Measurements from ENCODE around the gene PTPRD. TPM values are rescaled to one million over a fixed set of nuclear protein-coding genes. Genes with fewer than 3 reads are reported as not detected.

The PTPRD gene
- total and polyA plus RNA-seq, 10 donors: 0.08 to 11.7 (median 2.9) TPM

DNA sequence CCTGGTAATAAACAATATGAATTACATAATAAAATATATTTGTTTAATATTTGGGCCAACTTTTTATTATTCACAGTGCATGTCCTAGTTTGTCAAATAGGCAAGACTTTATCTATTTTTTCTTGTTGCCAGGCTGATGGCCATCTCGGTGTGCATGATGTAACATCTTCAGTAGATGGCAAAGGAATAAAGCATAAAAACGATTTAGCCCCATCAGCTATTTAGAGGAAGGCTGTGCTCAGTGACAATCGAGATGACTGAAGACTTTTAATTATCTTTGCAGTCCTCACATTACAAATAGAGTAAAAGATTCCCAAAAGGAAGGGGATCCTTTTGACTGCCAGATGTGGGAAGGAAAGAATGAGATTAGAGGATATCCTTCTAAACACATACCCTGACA is 358.5 kb downstream of the PTPRD start:
- no peak for TF ChIP-seq POLR2AphosphoS5 (IDR thresholded peaks at IDR 0.05)
- TF ChIP-seq, protein P1, sequence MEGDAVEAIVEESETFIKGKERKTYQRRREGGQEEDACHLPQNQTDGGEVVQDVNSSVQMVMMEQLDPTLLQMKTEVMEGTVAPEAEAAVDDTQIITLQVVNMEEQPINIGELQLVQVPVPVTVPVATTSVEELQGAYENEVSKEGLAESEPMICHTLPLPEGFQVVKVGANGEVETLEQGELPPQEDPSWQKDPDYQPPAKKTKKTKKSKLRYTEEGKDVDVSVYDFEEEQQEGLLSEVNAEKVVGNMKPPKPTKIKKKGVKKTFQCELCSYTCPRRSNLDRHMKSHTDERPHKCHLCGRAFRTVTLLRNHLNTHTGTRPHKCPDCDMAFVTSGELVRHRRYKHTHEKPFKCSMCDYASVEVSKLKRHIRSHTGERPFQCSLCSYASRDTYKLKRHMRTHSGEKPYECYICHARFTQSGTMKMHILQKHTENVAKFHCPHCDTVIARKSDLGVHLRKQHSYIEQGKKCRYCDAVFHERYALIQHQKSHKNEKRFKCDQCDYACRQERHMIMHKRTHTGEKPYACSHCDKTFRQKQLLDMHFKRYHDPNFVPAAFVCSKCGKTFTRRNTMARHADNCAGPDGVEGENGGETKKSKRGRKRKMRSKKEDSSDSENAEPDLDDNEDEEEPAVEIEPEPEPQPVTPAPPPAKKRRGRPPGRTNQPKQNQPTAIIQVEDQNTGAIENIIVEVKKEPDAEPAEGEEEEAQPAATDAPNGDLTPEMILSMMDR (IDR thresholded peaks at IDR 0.05 in 8 of 11, conservative IDR thresholded peaks at IDR 0.05 in 3 of 11): no peak
- no peak for TF ChIP-seq POLR2A (IDR thresholded peaks at IDR 0.05)
- Histone ChIP-seq H3K9me3 (no peaks in the 10 kb centered on the region), H3K27ac (no peak overlapping the region), H3K36me3 (no peaks in the 10 kb centered on the region), H3K27me3 (replicated peaks in 1 of 7) (no peaks in the 10 kb centered on the region), H3K4me1 (no peaks in the 10 kb centered on the region), H3K4me3 (no peak overlapping the region)
- 36 to 68% (median 52%) methylated on average over 3 of the region's 3 CpGs for WGBS, 5 donors
- intact Hi-C loops (cut with DNase I; ENCODE audit: low total_unique reads): no loop called here
- DNase-seq: no peak

DNA sequence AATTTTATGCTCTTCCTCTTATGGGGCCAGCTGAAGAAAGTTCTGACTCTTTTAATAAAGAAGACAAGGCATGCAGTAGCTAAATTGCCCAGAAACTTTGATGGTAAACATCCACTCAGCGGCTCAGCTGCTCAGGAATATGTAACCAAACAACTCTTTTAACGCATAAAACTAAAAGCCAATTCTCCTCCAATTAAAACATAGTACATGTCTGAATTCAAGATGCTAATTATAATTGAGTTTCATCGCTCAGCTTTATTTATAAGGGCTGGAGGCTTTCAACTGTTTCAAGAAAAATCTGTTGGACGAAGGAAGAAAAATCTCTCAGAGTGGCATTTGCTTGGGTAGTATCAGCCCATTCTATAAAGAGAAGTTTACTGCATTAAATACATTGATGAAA is 359.5 kb downstream of the PTPRD start:
- Histone ChIP-seq H3K27ac (no peak overlapping the region), H3K36me3 (no peaks in the 10 kb centered on the region), H3K4me3 (no peak overlapping the region), H3K27me3 (replicated peaks in 1 of 7) (no peaks in the 10 kb centered on the region), H3K4me1 (no peaks in the 10 kb centered on the region), H3K9me3 (no peaks in the 10 kb centered on the region)
- no peak for DNase-seq
- intact Hi-C loops (cut with DNase I; ENCODE audit: low total_unique reads): no loop called here
- TF ChIP-seq POLR2A (IDR thresholded peaks at IDR 0.05) (no peak), POLR2AphosphoS5 (IDR thresholded peaks at IDR 0.05) (no peak)
- TF ChIP-seq, protein P1 (IDR thresholded peaks at IDR 0.05 in 8 of 11, conservative IDR thresholded peaks at IDR 0.05 in 3 of 11): no peak
- WGBS, 5 donors: 85 to 94% (median 87%) methylated on average over 4 of the region's 4 CpGs

DNA sequence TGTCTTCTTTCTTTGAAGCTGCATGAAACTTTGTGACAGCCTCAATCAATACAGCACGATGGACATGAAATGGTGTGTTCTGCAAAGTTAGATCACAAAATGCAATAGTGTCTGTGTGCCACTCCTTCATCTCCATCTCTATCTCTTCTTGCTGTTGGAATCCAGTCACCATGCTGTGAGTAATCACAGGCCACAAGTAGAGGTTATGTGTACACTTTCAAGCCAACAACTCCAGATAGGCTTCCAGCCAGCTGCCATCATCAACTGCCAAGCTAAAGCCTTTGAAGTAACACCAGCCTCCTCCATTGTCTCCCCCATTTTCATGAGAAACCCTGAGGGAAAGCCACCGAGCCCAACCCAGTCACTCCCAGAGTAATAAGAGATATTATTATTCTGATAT is 360.6 kb downstream of the PTPRD start:
- WGBS, 5 donors: 80 to 97% (median 91%) methylated on average over 2 of the region's 2 CpGs
- H3K4me1 ChIP-seq: no peaks in the 10 kb centered on the region
- TF ChIP-seq POLR2AphosphoS5 (IDR thresholded peaks at IDR 0.05): no peak
- no peak for TF ChIP-seq POLR2A (IDR thresholded peaks at IDR 0.05)
- TF ChIP-seq, protein P1 (IDR thresholded peaks at IDR 0.05 in 8 of 11, conservative IDR thresholded peaks at IDR 0.05 in 3 of 11): no peak
- DNase-seq: no peak
- no peak overlapping the region for H3K27ac ChIP-seq
- H3K27me3 ChIP-seq (replicated peaks in 1 of 7): no peaks in the 10 kb centered on the region
- intact Hi-C loops (cut with DNase I; ENCODE audit: low total_unique reads): no loop called here
- H3K36me3 ChIP-seq: no peaks in the 10 kb centered on the region
- no peak overlapping the region for H3K4me3 ChIP-seq
- peaks cover 0 to 3% (median 0%) of the 10 kb centered on the region in 8 donors for H3K9me3 ChIP-seq

DNA sequence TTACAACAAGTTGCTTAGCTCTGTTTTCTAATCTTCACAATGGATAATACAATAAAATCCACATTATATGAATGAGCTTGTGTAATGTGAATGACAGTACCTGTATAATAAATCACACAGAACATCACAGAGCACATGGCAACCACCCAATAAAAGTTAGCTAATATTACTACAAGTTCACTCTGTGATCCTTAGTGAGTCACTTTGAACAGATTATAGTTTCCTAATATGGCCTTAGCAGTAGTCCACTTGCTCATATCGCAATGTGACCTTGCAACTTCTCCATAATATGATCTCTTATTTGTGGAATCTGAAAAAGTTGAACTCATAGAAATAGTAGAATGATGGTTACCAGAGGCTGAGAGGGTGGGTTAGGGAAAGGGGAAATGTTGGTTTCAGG is 361.3 kb downstream of the PTPRD start:
- intact Hi-C loops (cut with DNase I; ENCODE audit: low total_unique reads): no loop called here
- Histone ChIP-seq H3K4me1 (no peaks in the 10 kb centered on the region), H3K4me3 (no peak overlapping the region), H3K27ac (no peak overlapping the region), H3K36me3 (no peaks in the 10 kb centered on the region), H3K27me3 (replicated peaks in 1 of 7) (no peaks in the 10 kb centered on the region), H3K9me3 (peaks cover 0 to 3% (median 0%) of the 10 kb centered on the region in 8 donors)
- no peak for DNase-seq
- 84 to 93% (median 91%) methylated on average over 1 of the region's 1 CpG for WGBS, 5 donors
- TF ChIP-seq POLR2AphosphoS5 (IDR thresholded peaks at IDR 0.05) (no peak), POLR2A (IDR thresholded peaks at IDR 0.05) (no peak)
- TF ChIP-seq, protein P1 (IDR thresholded peaks at IDR 0.05 in 8 of 11, conservative IDR thresholded peaks at IDR 0.05 in 3 of 11): no peak
